SU-DHL-6 (cell line): ENCODE measurements around the gene MRFAP1.

Source experiments
- H2AFZ ChIP-seq: fragments of 200-600 bp; sonication (generic); 2 replicates; pipeline ENCODE4 v1.6.1; 2014; ENCODE audit warnings: low read depth, mild to moderate bottlenecking, moderate library complexity, mixed read lengths, antibody characterized with exemption, low read length; ENCODE audit not compliant: severe bottlenecking
- H3F3A ChIP-seq: fragments of 200-600 bp; shearing (Covaris generic); 2 replicates; pipeline ENCODE4 v1.6.0; 2016; ENCODE audit warnings: antibody characterized with exemption, mild to moderate bottlenecking; ENCODE audit not compliant: insufficient read depth
- H3K27ac ChIP-seq: fragments of 200-600 bp; sonication (generic); 2 replicates; pipeline ENCODE4 v1.5.1; 2016; ENCODE audit warnings: low read depth, mild to moderate bottlenecking, low read length, moderate library complexity, mixed read lengths
- H3K27me3 ChIP-seq: fragments of 200-600 bp; sonication (generic), shearing (Covaris generic); 2 replicates; pipeline ENCODE4 v1.6.0; 2014; ENCODE audit warnings: mild to moderate bottlenecking, low read length
- H3K36me3 ChIP-seq: fragments of 200-600 bp; sonication (generic); 2 replicates; pipeline ENCODE4 v1.6.1; 2014; ENCODE audit warnings: mild to moderate bottlenecking, low read length, mixed read lengths
- H3K4me2 ChIP-seq: fragments of 300-600, 200-600 bp; shearing (Covaris generic), sonication (generic); 2 replicates; pipeline ENCODE4 v1.6.0; 2014; ENCODE audit warnings: low read length, low read depth, mild to moderate bottlenecking; ENCODE audit not compliant: poor library complexity, severe bottlenecking
- H3K4me3 ChIP-seq: fragments of 200-600 bp; sonication (generic); 2 replicates; pipeline ENCODE4 v1.5.1; 2014; ENCODE audit warnings: antibody characterized with exemption, low read length, mild to moderate bottlenecking, mixed read lengths; ENCODE audit not compliant: insufficient read depth, poor library complexity, severe bottlenecking
- H3K79me2 ChIP-seq: fragments of 200-600 bp; sonication (generic); 2 replicates; pipeline ENCODE4 v1.6.1; 2014; ENCODE audit warnings: mild to moderate bottlenecking, low read length, moderate library complexity; ENCODE audit not compliant: insufficient read depth
- H3K9ac ChIP-seq: fragments of 200-600 bp; sonication (generic); 2 replicates; pipeline ENCODE4 v1.7.0; 2014; ENCODE audit warnings: mild to moderate bottlenecking, low read length
- H3K9me2 ChIP-seq: fragments of 200-600 bp; sonication (generic); replicated peaks from 2 replicates; pipeline ENCODE4 v1.6.1; 2014; ENCODE audit warnings: low read length; ENCODE audit not compliant: insufficient read depth
- H3K9me3 ChIP-seq: fragments of 200-600 bp; sonication (generic); 2 replicates; pipeline ENCODE4 v1.6.1; 2014; ENCODE audit warnings: low read length, mixed read lengths; ENCODE audit not compliant: insufficient read depth
- H4K20me1 ChIP-seq: fragments of 200-600 bp; sonication (generic); 2 replicates; pipeline ENCODE4 v1.6.1; 2014; ENCODE audit warnings: low read depth, mild to moderate bottlenecking, antibody characterized with exemption, low read length, moderate library complexity, mixed read lengths
- CTCF ChIP-seq: fragments of 200-600 bp; sonication (generic); IDR thresholded peaks from one replicate; pipeline ENCODE4 v1.5.1; 2017; ENCODE audit warnings: antibody characterized with exemption, mild to moderate bottlenecking, low read length, moderate library complexity; ENCODE audit not compliant: insufficient read depth, poor library complexity, severe bottlenecking
- EZH2phosphoT487 ChIP-seq: fragments of 200-600 bp; sonication (generic), shearing (Covaris generic); conservative IDR thresholded peaks from 2 replicates; pipeline ENCODE4 v1.6.1; 2018; ENCODE audit warnings: mild to moderate bottlenecking, antibody characterized with exemption, low read length, moderate library complexity, mixed read lengths

MRFAP1 gene

GRCh38 chr4:6603128-6603527, 37.4 kb upstream of the MRFAP1 start:
- no peak for TF ChIP-seq CTCF
- H3K9me3 ChIP-seq = no peaks in the 10 kb centered on the region
- no peak overlapping the region for H3K4me2 ChIP-seq
- H3K79me2 ChIP-seq = no peaks in the 10 kb centered on the region
- H3K27me3 ChIP-seq = no peaks in the 10 kb centered on the region
- H3K9ac ChIP-seq = no peak overlapping the region
- no peak overlapping the region for H2AFZ ChIP-seq
- no peaks in the 10 kb centered on the region for H4K20me1 ChIP-seq
- no peak overlapping the region for H3K27ac ChIP-seq
- 0 out of 2 replicates have a peak, but pooled peaks cover 3% of the 10 kb centered on the region for H3K36me3 ChIP-seq
- no peaks in the 10 kb centered on the region for H3K9me2 ChIP-seq
- H3K4me3 ChIP-seq = no peak overlapping the region
- no peaks in the 10 kb centered on the region for H3F3A ChIP-seq

- Histone ChIP-seq H3K27ac (no peak overlapping the region), H3F3A (no peaks in the 10 kb centered on the region), H3K4me2 (no peak overlapping the region), H3K27me3 (no peaks in the 10 kb centered on the region), H3K4me3 (no peak overlapping the region), H4K20me1 (no peaks in the 10 kb centered on the region), H3K9me3 (no peaks in the 10 kb centered on the region), H3K9ac (no peak overlapping the region), H3K36me3 (0 out of 2 replicates have a peak, but pooled peaks cover 3% of the 10 kb centered on the region), H2AFZ (no peak overlapping the region), H3K79me2 (no peaks in the 10 kb centered on the region), H3K9me2 (no peaks in the 10 kb centered on the region)
- TF ChIP-seq EZH2phosphoT487 = no peak
Observed at GRCh38 chr4:6605114-6605513, 35.4 kb upstream of the MRFAP1 start.

- Histone ChIP-seq H3K27me3 (no peaks in the 10 kb centered on the region), H4K20me1 (no peaks in the 10 kb centered on the region), H2AFZ (no peak overlapping the region), H3K79me2 (no peaks in the 10 kb centered on the region), H3K27ac (no peak overlapping the region), H3K36me3 (0 out of 2 replicates have a peak, but pooled peaks cover 3% of the 10 kb centered on the region), H3K9me2 (no peaks in the 10 kb centered on the region), H3K4me2 (no peak overlapping the region), H3K4me3 (no peak overlapping the region), H3K9ac (no peak overlapping the region), H3K9me3 (no peaks in the 10 kb centered on the region), H3F3A (no peaks in the 10 kb centered on the region)
- TF ChIP-seq EZH2phosphoT487 = no peak
- TF ChIP-seq CTCF = no peak
Observed at GRCh38 chr4:6605605-6606004, 34.9 kb upstream of the MRFAP1 start.

DNA sequence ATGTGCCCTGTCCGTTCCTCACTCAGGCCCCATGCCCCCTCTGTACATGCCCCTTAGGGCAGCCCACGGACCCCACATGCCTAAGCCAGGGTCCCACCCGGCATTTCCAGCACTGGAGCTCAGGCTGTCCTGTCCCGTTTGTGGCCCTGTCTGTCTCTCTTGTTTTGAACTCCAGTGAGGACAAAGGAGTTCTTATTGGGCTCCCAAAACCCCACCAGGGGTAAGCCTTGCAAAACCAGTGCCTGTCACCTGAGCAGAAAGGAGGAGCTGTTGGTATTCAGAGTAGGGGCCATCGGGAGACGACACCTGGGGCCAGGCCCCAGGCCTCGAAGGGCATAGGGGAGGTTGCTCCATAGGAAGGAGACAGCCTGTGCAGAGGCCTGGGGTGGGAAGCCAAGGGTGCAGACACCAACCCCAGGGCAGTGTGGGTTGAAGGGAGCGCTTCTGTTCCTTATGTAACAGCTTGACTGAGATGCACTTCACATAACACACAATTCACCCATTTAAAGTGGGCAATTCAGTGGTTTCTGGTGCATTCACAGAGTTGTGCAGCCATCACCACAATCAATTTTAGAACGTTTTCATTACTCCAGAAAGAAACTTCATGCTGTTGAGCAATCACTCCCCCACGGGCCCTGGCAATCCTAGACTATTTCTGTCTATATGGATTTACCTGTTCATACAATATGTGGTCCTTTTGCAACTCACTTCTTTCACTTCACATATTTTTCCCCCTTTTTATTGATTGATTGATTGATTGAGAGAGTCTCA, 33.8 kb upstream of the MRFAP1 start:
- Histone ChIP-seq H3K9me2 (no peaks in the 10 kb centered on the region), H3K27me3 (no peaks in the 10 kb centered on the region), H3K27ac (no peak overlapping the region), H3K9me3 (no peaks in the 10 kb centered on the region), H3F3A (no peaks in the 10 kb centered on the region), H2AFZ (no peak overlapping the region), H3K4me3 (no peak overlapping the region), H3K36me3 (0 out of 2 replicates have a peak, but pooled peaks cover 3% of the 10 kb centered on the region), H3K4me2 (no peak overlapping the region), H3K9ac (no peak overlapping the region), H4K20me1 (no peaks in the 10 kb centered on the region), H3K79me2 (no peaks in the 10 kb centered on the region)
- TF ChIP-seq CTCF (no peak), EZH2phosphoT487 (no peak)
